ES-I3 (cell line): Measurements from ENCODE around the gene SFMBT2.

Source experiments
- H3K36me3 ChIP-seq: 2 replicates; pipeline ENCODE4 v1.6.1; 2013; ENCODE audit warnings: mild to moderate bottlenecking, low read length, control low read depth, moderate library complexity; ENCODE audit not compliant: insufficient read depth
- H3K4me1 ChIP-seq: 2 replicates; pipeline ENCODE4 v1.6.1; 2013; ENCODE audit warnings: mild to moderate bottlenecking, control low read depth, low read length; ENCODE audit not compliant: insufficient read depth
- H3K9ac ChIP-seq: 2 replicates; pipeline ENCODE4 v1.6.1; 2013; ENCODE audit warnings: low read depth, mild to moderate bottlenecking, low read length, moderate library complexity
- H3K9me3 ChIP-seq: 2 replicates; pipeline ENCODE4 v1.6.1; 2013; ENCODE audit warnings: mild to moderate bottlenecking, low read length, moderate library complexity; ENCODE audit not compliant: control insufficient read depth, insufficient read depth

Gene SFMBT2

DNA sequence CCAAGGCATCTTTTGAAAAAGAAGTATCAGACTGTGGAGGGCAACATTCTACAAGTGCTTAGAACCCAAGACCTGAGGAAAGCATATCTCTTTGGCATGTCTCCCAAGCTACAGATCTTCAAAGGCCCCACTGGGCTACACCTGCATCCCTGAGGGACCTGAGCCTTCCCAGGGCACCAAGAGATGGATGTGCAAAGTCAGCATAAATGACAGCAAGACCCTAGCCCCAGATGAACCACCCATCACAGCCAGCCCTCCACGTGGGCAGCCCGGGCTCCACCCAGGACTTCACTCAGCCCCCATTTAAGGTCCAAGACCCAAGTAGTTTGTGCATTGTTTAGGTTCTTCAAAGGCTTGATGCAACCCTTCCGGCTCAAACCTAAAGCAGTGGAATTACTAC is 123.5 kb downstream of the SFMBT2 start:
- Histone ChIP-seq H3K9me3 (no peaks in the 10 kb centered on the region), H3K4me1 (no peaks in the 10 kb centered on the region), H3K36me3 (no peaks in the 10 kb centered on the region), H3K9ac (no peak overlapping the region)

DNA sequence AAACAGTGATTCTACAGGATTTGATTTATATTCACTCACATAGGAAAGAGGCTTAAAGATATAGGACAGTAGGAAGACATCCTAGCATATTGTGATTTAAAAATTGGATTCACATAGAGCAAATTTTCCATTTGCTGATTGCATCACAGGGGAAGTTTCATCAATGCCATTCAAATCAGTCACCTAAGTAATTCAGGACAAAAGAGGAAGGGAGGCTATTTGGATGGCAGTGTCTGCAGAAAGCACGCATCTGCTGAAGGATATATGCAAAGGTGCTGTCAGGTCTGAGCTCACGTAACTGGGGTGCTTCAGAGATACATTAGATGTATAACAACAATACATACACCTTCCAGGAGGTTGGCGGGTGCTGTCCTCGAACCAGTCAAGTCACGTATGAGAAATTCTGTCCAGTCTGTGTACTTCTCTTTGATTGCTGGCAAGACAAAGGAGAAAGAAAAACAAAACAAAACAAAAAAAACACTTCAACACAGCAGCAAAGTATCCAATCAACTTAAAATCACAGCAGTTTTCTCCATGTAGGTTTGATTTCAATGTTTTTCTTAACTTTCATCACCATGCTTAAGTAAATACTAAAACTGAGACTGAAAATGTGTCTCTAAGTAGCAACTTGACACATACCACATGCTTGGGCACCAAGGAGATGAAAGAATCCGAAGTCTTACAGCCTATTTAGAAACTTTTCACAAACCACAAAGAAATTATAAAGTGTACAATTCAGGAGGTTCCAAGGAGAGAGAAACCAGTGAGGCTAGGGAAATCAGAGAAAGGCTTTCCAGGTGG is 125.1 kb downstream of the SFMBT2 start:
- Histone ChIP-seq H3K9ac (no peak overlapping the region), H3K36me3 (no peaks in the 10 kb centered on the region), H3K4me1 (no peaks in the 10 kb centered on the region), H3K9me3 (no peaks in the 10 kb centered on the region)

DNA sequence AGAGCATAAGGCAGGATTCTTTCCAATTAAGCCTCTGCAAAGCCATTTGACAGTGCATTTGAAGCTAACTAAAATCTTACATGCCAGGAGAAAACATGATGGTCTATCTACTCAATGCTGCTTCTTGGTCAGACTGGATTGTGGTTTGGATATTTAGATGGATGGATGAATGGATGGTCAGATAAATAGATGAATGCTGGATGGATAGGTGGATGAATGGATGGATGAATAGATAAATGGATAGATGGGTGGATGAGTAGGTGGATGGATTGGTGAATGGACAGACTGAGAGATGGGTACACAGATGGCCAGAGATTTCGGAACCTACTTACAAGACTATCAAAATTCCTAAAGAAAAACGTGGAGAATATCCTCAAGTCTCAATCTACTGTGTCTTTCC is 127.6 kb downstream of the SFMBT2 start:
- H3K36me3 ChIP-seq = no peaks in the 10 kb centered on the region
- H3K9me3 ChIP-seq = no peaks in the 10 kb centered on the region
- no peak overlapping the region for H3K9ac ChIP-seq
- no peaks in the 10 kb centered on the region for H3K4me1 ChIP-seq

DNA sequence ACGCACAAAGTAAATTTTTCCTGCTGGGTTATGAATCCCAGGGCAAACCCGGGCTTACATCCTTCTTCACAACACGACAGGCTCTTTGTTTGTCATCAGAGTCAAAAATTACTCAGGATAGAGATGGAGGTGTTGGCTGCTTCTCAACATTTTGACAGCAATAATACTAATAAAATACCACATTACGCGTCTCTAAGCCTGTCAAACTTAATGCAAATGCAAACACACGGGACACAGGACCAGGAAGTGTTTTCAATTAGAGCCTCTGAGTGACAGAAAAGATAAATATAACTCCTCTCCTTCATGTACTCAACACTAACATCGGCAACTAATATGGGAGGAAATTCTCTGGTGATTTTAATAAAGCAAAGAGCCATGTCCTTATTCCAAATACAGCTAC is 128.4 kb downstream of the SFMBT2 start:
- no peak overlapping the region for H3K9ac ChIP-seq

DNA sequence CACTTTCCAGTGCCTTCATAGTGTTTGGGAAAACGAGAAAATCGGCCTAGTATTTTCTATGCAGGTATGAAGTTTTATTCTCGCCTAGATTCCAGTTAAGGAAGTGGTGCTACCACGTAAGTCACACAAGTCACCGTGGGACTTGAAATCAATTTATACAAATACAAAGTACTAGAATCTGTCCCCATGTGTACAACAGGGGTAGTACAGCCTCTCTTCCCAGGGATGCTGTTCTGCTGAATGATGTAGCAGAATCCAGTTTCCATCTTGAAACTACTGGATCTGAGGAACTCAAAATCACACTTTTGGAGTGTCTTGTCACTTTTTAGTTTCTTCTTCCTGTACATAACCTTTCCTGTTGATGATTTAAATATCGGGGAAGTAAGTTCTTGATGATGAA is 129.4 kb downstream of the SFMBT2 start:
- H3K4me1 ChIP-seq = no peaks in the 10 kb centered on the region
- no peaks in the 10 kb centered on the region for H3K9me3 ChIP-seq
- no peaks in the 10 kb centered on the region for H3K36me3 ChIP-seq
- no peak overlapping the region for H3K9ac ChIP-seq

More for the DNA sequence above, 128.4 kb downstream of the SFMBT2 start:
- no peaks in the 10 kb centered on the region for H3K4me1 ChIP-seq
- H3K36me3 ChIP-seq = no peaks in the 10 kb centered on the region
- no peaks in the 10 kb centered on the region for H3K9me3 ChIP-seq

DNA sequence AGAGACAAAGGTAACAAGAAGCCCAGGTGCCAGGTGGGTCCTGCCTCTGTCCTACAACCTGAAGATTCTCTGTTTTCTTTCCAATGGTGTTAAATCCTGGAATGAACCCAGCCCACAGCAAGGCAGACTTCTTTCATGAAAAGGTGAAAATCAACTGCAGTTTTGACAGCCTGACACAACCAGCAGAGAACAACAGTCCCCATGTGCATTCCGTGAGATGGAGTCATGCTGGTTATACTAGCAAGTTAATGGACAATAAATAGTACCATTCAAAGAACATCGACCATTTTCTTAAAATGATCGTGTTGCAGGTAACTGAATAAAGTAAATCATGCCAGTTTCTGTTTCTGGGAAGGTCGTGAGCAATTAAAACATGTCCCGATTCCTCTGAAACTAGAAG is 131.5 kb downstream of the SFMBT2 start:
- Histone ChIP-seq H3K9ac (no peak overlapping the region), H3K36me3 (no peaks in the 10 kb centered on the region), H3K9me3 (no peaks in the 10 kb centered on the region), H3K4me1 (no peaks in the 10 kb centered on the region)

DNA sequence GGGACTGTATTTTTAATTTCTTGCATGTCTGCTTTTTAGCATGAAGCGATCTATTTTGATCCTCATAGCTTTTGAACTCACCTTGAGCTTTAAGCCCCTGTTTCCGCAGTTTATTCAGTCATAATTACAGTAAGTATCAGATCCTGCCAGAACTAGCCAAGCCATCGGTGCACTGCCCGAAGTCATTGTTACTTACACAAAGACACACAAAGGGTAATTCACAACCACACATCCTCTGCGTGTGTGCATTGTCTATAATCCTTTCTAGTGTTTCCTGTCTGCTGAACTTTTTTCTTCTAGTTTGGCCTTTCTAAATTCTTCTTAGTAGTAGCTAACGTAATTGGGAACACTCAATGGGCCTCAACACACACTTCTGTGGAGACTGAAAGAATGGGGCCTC is 133.0 kb downstream of the SFMBT2 start:
- Histone ChIP-seq H3K36me3 (no peaks in the 10 kb centered on the region), H3K9ac (no peak overlapping the region), H3K9me3 (no peaks in the 10 kb centered on the region), H3K4me1 (no peaks in the 10 kb centered on the region)

DNA sequence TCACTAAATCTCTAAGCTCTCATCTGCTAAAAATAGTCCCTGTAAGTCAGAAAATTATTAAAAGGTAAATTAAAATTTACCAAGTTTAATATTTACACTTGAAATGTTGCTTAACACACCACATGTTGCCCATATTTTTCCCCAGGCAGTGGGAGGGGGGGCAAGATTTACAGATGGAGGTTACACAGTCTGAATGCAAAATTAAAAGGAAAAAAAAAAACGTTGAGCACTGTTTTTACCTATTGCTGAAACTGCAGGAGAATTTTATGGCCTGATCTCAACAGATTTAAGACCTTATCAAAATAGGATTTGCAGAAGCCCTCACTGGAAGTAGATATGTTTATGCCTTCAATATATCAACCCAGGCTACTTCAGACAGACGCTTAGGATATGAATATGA is 133.4 kb downstream of the SFMBT2 start:
- H3K4me1 ChIP-seq = no peaks in the 10 kb centered on the region
- no peaks in the 10 kb centered on the region for H3K36me3 ChIP-seq
- no peak overlapping the region for H3K9ac ChIP-seq
- H3K9me3 ChIP-seq = no peaks in the 10 kb centered on the region

DNA sequence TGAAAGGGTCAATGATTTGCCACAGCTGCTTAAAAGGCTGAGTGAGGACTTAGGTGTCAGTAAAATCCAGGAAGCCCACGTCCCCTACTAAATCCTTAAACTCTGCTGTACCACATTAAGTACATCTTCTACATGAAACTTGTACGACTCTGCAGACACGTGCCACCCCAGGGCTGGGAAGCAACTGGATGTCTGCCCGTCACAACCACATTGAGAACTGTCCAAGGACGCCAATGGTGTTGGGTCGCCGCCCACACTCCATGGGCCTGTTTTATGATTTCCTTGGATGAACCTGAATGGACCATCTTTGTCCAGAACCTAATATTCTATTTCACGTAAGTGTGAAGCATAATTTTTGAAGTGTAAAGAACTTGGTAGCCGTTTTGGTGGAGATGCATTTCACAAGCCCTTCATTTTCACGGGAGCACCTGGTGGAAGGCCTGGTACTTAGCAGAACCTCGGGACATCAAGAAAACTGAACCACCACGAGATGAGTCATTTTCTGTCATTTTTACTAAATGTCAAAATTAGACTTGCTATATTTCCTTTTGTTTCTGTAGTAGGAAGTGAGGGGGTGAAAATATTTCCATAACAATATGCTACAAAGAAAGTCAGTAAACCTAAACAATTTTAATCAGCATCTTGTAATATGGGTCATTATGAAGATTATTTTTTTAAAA is 134.9 kb downstream of the SFMBT2 start:
- Histone ChIP-seq H3K9ac (no peak overlapping the region), H3K4me1 (no peaks in the 10 kb centered on the region), H3K36me3 (no peaks in the 10 kb centered on the region), H3K9me3 (no peaks in the 10 kb centered on the region)

DNA sequence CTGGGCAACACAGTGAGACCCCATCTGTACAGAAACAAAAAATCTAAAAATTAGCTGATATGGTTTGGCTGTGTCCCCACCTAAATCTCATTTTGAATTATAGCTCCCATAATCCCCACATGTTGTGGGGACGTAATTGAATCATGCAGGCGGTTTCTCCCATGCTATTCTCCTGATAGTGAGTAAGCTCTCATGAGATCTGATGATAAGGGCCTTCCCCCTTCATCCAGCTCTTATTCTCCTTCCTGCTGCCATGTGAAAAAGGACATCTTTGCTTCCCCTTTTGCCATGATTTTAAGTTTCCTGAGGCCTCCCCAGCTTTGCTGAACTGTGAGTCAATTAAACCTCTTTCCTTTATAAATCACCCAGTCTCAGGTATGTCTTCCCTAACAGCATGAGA is 136.5 kb downstream of the SFMBT2 start:
- Histone ChIP-seq H3K4me1 (no peaks in the 10 kb centered on the region), H3K9me3 (no peaks in the 10 kb centered on the region), H3K36me3 (no peaks in the 10 kb centered on the region), H3K9ac (no peak overlapping the region)

DNA sequence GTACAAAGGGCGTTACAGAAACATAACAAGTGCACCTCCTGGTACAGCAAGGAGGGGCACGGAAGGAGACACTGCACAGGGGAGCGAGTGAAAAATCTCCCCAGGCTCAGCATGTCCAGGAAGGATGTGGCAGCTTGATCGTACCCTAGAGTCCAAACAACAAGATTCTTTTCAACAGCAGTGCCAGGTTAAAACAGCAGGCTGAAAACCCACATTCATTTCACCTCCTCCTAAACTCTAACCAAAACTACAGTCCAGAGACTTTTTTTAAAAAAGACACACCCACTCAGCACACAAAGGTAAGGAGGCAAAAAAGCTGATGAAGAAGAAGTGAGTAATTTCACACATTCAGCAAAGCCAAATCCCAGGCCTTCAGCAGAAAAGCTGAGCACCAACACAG is 138.8 kb downstream of the SFMBT2 start:
- Histone ChIP-seq H3K4me1 (no peaks in the 10 kb centered on the region), H3K9me3 (no peaks in the 10 kb centered on the region), H3K36me3 (no peaks in the 10 kb centered on the region), H3K9ac (no peak overlapping the region)

DNA sequence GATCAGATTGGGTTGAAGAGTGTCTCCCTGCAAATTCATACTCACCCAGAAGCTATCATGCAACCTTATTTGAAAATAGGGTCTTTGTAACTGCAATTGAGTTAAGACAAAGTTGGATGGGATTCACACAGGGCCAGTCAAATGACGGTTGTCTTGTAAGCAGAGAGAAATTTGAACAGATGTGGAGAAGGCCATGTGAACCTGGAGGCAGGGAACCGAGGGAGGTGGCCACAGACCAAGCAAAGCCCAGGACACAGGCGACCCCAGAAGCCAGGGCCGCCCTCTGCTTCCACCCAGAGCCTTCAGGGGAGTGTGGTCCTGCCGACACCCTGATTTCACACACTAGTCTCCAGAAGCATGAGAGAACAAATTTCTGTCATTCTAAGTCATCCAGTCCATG is 140.8 kb downstream of the SFMBT2 start:
- H3K9ac ChIP-seq = no peak overlapping the region
- no peaks in the 10 kb centered on the region for H3K9me3 ChIP-seq
- no peaks in the 10 kb centered on the region for H3K36me3 ChIP-seq
- H3K4me1 ChIP-seq = no peaks in the 10 kb centered on the region

DNA sequence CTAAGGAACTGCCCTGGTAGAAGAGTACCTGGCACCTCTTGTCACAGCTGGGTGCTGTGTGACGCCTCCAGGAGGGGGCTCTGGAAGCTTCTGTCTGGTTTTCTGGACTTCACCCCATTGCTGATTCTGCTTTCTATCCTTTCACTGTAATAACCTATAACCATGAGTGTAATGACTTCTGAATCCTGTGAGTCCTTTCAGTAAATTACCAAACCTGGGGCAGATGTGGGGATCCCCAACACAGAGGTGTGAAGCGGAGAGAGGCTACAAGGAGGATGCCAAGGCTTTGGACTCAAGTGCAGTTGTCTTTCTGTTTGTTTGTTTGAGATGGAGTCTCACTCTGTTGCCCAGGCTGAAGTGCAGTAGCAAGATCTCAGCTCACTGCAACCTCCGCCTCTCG is 143.7 kb downstream of the SFMBT2 start:
- Histone ChIP-seq H3K4me1 (no peaks in the 10 kb centered on the region), H3K36me3 (no peaks in the 10 kb centered on the region), H3K9me3 (no peaks in the 10 kb centered on the region), H3K9ac (no peak overlapping the region)

DNA sequence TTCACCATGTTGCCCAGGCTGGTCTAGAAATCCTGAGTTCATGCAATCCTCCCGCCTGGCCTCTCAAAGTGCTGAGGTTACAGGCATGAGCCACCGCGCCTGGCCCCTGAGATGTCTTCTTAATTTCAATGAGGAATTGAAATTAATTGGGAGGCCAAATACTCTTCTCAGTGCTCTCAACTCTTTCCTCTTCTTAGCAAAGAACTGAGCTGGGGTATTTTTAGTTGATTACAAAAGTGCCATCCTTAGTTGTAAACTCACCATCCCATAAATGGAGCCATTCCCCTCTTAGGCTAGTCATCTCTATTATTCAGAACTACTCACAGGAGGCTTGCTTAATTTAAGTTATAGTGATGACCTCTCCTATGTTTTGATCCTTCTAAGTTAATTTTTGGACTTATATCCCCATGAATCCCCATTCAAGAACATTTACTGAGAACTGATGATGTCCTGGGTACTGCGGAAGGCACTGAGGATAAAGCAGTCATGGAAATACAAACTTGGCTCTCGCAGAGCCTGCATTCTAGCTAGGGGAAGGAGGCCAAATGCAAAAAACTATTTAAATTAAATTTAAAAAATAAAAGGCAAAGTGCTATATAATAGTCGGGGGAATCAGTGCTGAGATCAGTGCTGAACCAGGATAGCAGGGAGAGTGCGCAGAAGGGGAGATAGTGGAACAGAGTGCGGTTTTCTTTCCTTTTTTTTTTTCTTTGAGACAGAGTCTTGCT is 145.3 kb downstream of the SFMBT2 start:
- H3K9ac ChIP-seq = no peak overlapping the region
- no peaks in the 10 kb centered on the region for H3K36me3 ChIP-seq
- H3K9me3 ChIP-seq = no peaks in the 10 kb centered on the region
- H3K4me1 ChIP-seq = no peaks in the 10 kb centered on the region

DNA sequence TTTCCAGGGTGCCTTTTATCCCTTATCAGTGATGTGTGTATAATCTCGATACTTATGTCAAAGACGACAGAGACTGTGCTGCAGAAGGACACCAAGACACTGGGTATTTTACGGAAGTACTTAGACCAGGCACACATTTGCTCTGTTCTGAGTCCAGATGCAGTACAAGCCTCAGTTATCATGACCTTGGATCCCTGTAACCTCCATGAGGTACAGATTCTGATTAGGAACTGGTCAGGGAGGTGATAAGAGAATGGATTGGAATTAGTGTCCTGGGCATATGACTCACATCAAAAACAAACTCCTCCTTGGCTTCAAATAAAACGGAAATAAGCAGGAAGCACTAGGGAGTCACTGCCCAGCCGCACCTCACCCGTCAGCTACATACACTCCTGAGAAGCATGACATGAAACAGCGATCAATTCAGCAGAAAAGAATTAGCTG is 146.5 kb downstream of the SFMBT2 start:
- no peaks in the 10 kb centered on the region for H3K4me1 ChIP-seq
- no peaks in the 10 kb centered on the region for H3K36me3 ChIP-seq
- H3K9me3 ChIP-seq = no peaks in the 10 kb centered on the region
- H3K9ac ChIP-seq = no peak overlapping the region
